Activated effector memory CD4-positive, alpha-beta T cell treated with Interleukin-2 at 50 U/mL for 16 hours (primary cell): ENCODE measurements around the gene GPN2.

Experiments
- DNase-seq: peaks from one replicate; pipeline ENCODE4 v3.0.0-alpha.2; 2020

The GPN2 gene

DNA sequence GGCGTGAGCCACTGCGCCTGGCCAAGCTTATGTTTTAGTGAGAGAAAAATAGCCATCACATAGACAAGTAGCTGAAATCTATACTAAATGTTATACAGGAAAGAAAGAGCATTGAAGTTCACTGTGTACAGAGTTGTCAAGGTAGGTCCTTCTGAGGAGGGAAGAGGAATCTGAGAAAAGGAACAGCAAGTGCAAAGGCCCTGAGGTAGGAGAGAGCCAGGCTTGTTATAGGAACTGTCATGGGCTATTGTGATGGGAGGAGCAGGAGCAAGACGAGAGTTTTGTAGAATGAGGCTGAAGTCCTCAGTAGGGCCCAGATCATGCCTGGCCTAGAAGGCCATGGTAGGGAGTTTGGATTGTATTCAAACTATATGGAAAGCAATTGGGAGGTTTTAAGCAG, 59.0 kb downstream of the GPN2 start:
- no peak for DNase-seq

DNA sequence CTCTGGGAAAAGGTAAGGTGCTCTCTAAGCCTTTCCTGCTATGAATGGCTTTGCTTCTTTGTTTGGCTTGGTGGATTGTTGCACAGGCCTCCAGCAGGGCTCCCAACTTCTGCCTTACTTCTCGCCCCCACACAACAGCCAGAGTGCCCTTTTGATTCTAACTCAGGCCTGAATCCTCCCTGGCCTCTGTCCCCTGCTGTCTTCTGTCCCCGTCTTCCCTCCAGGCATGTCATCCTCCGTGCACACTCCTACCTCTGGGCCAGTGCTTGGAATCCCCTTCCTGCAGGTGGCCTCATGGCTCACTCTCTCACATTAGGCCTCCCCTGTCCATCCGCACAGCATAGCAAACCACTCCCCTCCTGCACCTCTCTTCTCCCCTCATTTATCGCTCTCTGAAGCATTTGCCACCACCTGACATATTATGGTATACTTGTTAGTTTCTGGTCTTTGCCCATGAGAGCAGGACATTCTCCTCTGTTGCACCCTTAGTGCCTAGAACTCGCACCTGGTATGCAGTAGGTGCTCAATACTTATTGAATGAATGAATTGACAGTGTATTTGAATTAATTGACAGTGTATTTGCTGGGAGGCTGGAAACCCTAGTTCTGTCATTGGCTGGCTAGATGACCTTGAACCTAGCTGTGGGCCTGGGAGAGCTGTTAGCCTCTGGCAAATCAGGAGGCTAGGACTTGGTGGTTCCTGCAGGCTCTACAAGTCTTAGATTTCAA, 60.7 kb downstream of the GPN2 start:
- no peak for DNase-seq

DNA sequence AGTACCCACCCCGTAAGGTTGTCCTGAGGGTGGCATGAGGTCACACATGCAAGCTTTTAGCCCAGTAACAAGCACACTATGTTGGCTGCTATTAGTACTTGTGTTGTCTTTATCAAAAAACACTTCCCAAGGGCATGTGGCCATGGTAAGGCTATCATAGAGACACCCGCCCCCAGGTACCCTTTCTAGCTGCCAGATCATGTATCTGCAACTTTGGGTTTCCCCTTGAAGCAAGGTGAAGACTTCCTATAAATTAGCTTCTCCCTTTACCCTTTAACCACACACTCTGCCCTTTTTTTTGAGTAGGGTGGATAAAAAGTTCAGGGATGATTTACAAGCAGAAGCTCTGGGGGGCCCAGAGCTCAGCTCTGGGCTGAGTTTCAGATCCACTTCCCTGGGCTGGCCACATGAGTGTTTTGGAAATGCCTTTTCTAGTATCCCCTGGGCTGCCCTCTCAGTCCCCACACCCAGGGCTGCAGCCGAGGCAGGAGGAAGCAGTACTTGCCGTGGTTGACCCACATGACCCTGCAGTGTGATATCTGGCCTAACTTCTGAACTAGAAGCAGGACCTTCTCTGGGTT, 61.6 kb downstream of the GPN2 start:
- DNase-seq = no peak

DNA sequence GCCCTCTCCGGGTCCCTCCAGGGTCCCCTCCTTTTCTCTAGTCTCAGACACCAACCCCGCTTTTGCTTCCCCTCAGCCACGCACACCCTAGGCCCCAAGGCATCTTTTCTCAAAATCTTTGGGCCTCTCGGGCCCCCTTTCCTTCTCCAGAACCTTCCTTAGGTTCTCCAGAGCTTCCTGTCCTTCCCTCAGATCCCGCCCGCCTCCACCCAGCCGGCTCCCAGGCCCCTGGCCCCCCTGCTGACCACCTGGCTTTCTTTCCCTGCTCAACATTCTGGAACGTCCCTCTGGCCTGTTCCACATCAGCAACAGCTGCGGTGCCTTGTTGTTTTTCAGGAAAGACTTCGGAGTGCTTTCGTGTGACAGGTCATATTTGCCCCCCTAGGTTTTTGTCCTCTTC, 62.4 kb downstream of the GPN2 start:
- DNase-seq = no peak

DNA sequence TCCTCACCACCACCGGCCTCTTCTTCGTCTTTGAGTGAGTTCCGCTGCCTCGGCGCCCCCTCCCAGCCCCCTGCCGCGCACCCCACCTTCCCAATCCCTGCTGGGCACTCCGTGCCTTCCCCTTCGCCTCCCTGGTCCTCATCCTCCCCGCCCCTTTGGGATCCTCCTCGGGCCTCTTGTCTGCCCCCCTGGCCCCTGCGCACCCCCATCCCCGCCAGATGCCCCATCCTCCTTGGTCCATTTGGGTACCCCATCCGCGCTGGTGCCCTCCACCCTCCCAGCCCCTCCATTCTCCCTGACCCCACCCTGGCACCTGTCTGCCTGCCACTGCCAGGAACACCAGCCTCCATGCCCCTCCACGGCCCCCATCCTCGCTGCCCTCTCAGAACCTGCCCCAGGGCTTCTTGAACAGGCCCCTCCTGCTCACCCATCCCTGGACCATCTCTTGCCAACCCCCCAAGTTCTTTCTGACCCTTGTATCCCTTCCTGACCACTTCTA, 62.9 kb downstream of the GPN2 start:
- no peak for DNase-seq

DNA sequence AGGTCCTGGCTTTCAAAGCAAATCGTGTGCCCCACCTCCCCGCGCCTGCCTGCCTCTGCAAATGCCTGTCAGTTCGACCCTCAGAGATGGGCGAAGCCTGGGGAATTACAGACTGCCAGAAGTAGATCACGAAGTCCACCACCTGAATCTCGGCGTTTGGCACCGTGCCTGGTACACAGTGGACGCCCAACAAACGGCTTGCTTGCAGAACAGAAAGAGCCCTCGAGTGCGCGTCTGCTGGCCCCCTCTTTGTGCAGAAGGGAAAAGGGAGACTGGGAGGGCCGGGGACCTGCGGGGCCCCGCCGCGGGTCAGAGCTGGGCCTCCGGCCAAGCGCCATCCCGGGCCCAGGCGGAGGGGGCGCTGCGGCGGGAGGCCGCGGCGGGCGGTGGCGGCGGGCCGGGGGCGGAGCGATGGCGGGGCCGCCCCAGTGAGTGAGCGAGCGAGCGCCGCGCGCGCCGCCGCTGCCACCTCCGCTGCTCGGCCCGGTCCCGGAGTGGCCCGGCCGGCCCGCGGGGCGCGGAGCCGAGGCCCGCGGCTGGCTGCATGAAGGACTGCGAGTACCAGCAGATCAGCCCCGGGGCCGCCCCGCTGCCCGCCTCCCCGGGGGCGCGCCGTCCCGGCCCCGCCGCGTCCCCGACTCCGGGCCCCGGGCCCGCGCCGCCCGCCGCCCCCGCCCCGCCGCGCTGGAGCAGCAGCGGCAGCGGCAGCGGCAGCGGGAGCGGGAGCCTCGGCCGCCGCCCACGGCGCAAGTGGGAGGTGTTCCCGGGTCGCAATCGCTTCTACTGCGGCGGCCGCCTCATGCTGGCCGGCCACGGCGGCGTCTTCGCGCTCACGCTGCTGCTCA, 63.6 kb downstream of the GPN2 start, which contains the start of gene ZDHHC18:
TSS of gene ZDHHC18 (plus strand) at position 428 of the 845 bp plus-strand sequence. CDS start at position 545, 117 bp downstream.
- DNase-seq = peak; percentile 71
